Ovary (tissue), 3 donors: Measurements from ENCODE around the gene CC2D2A.

Experiments
- EP300 ChIP-seq: sonication (generic); formaldehyde crosslinking; IDR thresholded peaks from one replicate; pipeline ENCODE4 v1.6.1; 2017; ENCODE audit warnings: antibody characterized with exemption
- POLR2A ChIP-seq: fragments of 450-650 bp; IDR thresholded peaks from one replicate; pipeline ENCODE4 v1.6.1; 2017; ENCODE audit warnings: antibody characterized with exemption, mild to moderate bottlenecking, moderate library complexity
- TF ChIP-seq, protein P1 (sequence below), 3 donors: fragments of 450-650 bp in 2 of 3; fragments of 200-600 bp in 1 of 3; IDR thresholded peaks; one replicate each; pipeline versions ENCODE4 v1.5.1 to v1.8.0; 2016 to 2022; ENCODE audit warnings: antibody characterized with exemption in 3 of 3, mild to moderate bottlenecking in 1 of 3
- donor health status: DM: no; HTN: no; CAD: no.

GRCh38 chr4:15493411-15493810 lies 23.7 kb downstream of the CC2D2A start:
- TF ChIP-seq, protein P1, sequence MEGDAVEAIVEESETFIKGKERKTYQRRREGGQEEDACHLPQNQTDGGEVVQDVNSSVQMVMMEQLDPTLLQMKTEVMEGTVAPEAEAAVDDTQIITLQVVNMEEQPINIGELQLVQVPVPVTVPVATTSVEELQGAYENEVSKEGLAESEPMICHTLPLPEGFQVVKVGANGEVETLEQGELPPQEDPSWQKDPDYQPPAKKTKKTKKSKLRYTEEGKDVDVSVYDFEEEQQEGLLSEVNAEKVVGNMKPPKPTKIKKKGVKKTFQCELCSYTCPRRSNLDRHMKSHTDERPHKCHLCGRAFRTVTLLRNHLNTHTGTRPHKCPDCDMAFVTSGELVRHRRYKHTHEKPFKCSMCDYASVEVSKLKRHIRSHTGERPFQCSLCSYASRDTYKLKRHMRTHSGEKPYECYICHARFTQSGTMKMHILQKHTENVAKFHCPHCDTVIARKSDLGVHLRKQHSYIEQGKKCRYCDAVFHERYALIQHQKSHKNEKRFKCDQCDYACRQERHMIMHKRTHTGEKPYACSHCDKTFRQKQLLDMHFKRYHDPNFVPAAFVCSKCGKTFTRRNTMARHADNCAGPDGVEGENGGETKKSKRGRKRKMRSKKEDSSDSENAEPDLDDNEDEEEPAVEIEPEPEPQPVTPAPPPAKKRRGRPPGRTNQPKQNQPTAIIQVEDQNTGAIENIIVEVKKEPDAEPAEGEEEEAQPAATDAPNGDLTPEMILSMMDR (IDR thresholded peaks at IDR 0.05) = no peak
- no peak for TF ChIP-seq POLR2A
- TF ChIP-seq EP300 = no peak
